Sigmoid colon (tissue), 7 donors: ENCODE data around the gene CENPP. TPM values are rescaled to one million over a fixed set of nuclear protein-coding genes. Genes with fewer than 3 reads are reported as not detected.

Source experiments
- DNase-seq: peaks from one replicate; pipeline ENCODE4 v3.0.0-alpha.2; 2019
- H3K27ac ChIP-seq, 4 donors: fragments of 200-600 bp; sonication (generic); one replicate each; pipeline ENCODE4 v1.5.1; 2016 to 2019; ENCODE audit warnings: mild to moderate bottlenecking in 1 of 4
- H3K27me3 ChIP-seq, 3 donors: fragments of 200-600 bp; sonication (generic); one replicate each; pipeline ENCODE4 v1.5.1; 2019; ENCODE audit warnings: mild to moderate bottlenecking in 1 of 3
- H3K36me3 ChIP-seq, 4 donors: fragments of 200-600 bp; sonication (generic); one replicate each; pipeline ENCODE4 v1.5.1; 2016 to 2019
- H3K4me1 ChIP-seq, 4 donors: fragments of 200-600 bp; sonication (generic); one replicate each; pipeline ENCODE4 v1.5.1; 2017 to 2019
- H3K4me3 ChIP-seq, 4 donors: fragments of 200-600 bp; sonication (generic); one replicate each; pipeline ENCODE4 v1.5.1; 2017 to 2019; ENCODE audit warnings: mild to moderate bottlenecking in 2 of 4, moderate library complexity in 1 of 4
- H3K9me3 ChIP-seq, 4 donors: fragments of 200-600 bp in 3 of 4; sonication (generic) in 3 of 4; one replicate each; pipeline versions ENCODE4 v1.5.1 to v1.6.1; 2013 to 2019
- CTCF ChIP-seq, 4 experiments: fragments of 450-650 bp in 3 of 4; fragments of 200-600 bp in 1 of 4; IDR thresholded peaks; one replicate each; pipeline ENCODE4 v1.5.1; 2016 to 2019; ENCODE audit warnings: antibody characterized with exemption in 4 of 4, mild to moderate bottlenecking in 3 of 4, moderate library complexity in 2 of 4
- EP300 ChIP-seq, 4 donors: sonication (generic); formaldehyde crosslinking; IDR thresholded peaks; one replicate each; pipeline ENCODE4 v1.6.1; 2017; ENCODE audit warnings: antibody characterized with exemption in 4 of 4
- POLR2A ChIP-seq, 2 donors: fragments of 450-650 bp; IDR thresholded peaks; one replicate each; pipeline ENCODE4 v1.6.1; 2016; ENCODE audit warnings: antibody characterized with exemption in 2 of 2, mild to moderate bottlenecking in 2 of 2, moderate library complexity in 2 of 2
- POLR2AphosphoS5 ChIP-seq, 4 donors: sonication (generic); formaldehyde crosslinking; IDR thresholded peaks; one replicate each; pipeline ENCODE4 v1.6.1; 2017; ENCODE audit warnings: antibody characterized with exemption in 4 of 4
- WGBS, 2 donors: extraction: QIAGEN DNeasy Blood & Tissue Kit; methylation state at CpG; one replicate each; pipeline ENCODE4 v1.1.7; 2013; 5-methylcytosine and 5-hydroxymethylcytosine counted together
- intact Hi-C: fragments of 100-400 bp; cut with DNase I; formaldehyde crosslinking; loops from one replicate; pipeline ENCODE4 v1.15.1; 2023
- polyA plus RNA-seq, 3 donors: library from polyadenylated mRNA; stranded (reverse); fragments of 200-250 nt; gene quantifications; one replicate each; pipeline ENCODE4 v1.2.3, GENCODE V29; 2013
- total RNA-seq, 4 donors: library from RNA; depleted of rRNA; stranded (reverse); fragments of >200 nt; gene quantifications; one replicate each; pipeline ENCODE4 v1.1.0, GENCODE V29; 2016
- donor health status: healthy with polysubstance abuse.
- donor health status: Bipolar disorder and iron deficiency.
- donor health status: healthy.

Gene CENPP
- total and polyA plus RNA-seq, 7 donors = 0.60 to 11.9 (median 2.4) TPM

- Histone ChIP-seq H3K9me3 (no peaks in the 10 kb centered on the region), H3K4me3 (no peak overlapping the region), H3K27me3 (no peaks in the 10 kb centered on the region), H3K36me3 (no peaks in the 10 kb centered on the region), H3K4me1 (peaks cover 0 to 32% (median 17%) of the 10 kb centered on the region in 4 donors), H3K27ac (no peak overlapping the region)
- TF ChIP-seq EP300 (IDR thresholded peaks at IDR 0.05) (no peak), POLR2AphosphoS5 (IDR thresholded peaks at IDR 0.05) (no peak), CTCF (IDR thresholded peaks at IDR 0.05) (no peak), POLR2A (IDR thresholded peaks at IDR 0.05) (no peak)
- intact Hi-C loops = no loop called here
- 73 to 74% methylated on average over 3 of the region's 3 CpGs for WGBS, 2 donors
- no peak for DNase-seq
Observed at GRCh38 chr9:92513349-92513748, 187.6 kb downstream of the CENPP start.

GRCh38 chr9:92514635-92515034 is 188.9 kb downstream of the CENPP start:
- no peak for DNase-seq
- Histone ChIP-seq H3K27ac (no peak overlapping the region), H3K9me3 (no peaks in the 10 kb centered on the region), H3K4me1 (peaks cover 0 to 23% (median 12%) of the 10 kb centered on the region in 4 donors), H3K27me3 (no peaks in the 10 kb centered on the region), H3K4me3 (no peak overlapping the region), H3K36me3 (no peaks in the 10 kb centered on the region)
- intact Hi-C loops = no loop called here
- 93 to 94% methylated on average over 10 of the region's 10 CpGs for WGBS, 2 donors
- TF ChIP-seq CTCF (IDR thresholded peaks at IDR 0.05) (no peak), POLR2A (IDR thresholded peaks at IDR 0.05) (no peak), EP300 (IDR thresholded peaks at IDR 0.05) (no peak)

GRCh38 chr9:92516521-92516920 is 190.8 kb downstream of the CENPP start:
- Histone ChIP-seq H3K9me3 (no peaks in the 10 kb centered on the region), H3K4me1 (peaks cover 0 to 23% (median 12%) of the 10 kb centered on the region in 4 donors), H3K27ac (no peak overlapping the region), H3K4me3 (no peak overlapping the region), H3K36me3 (no peaks in the 10 kb centered on the region), H3K27me3 (no peaks in the 10 kb centered on the region)
- DNase-seq = no peak
- 97 to 99% methylated on average over 1 of the region's 1 CpG for WGBS, 2 donors
- intact Hi-C loops = no loop called here
- TF ChIP-seq EP300 (IDR thresholded peaks at IDR 0.05) = no peak
- no peak for TF ChIP-seq POLR2A (IDR thresholded peaks at IDR 0.05)
- no peak for TF ChIP-seq CTCF (IDR thresholded peaks at IDR 0.05)
- no peak for TF ChIP-seq POLR2AphosphoS5 (IDR thresholded peaks at IDR 0.05)

GRCh38 chr9:92517046-92517445 is 191.3 kb downstream of the CENPP start:
- Histone ChIP-seq H3K4me3 (no peak overlapping the region), H3K27ac (no peak overlapping the region), H3K27me3 (no peaks in the 10 kb centered on the region), H3K4me1 (peaks cover 0 to 19% (median 10%) of the 10 kb centered on the region in 4 donors), H3K36me3 (no peaks in the 10 kb centered on the region), H3K9me3 (no peaks in the 10 kb centered on the region)
- 80 to 83% methylated on average over 3 of the region's 3 CpGs for WGBS, 2 donors
- TF ChIP-seq POLR2AphosphoS5 (IDR thresholded peaks at IDR 0.05) (no peak), POLR2A (IDR thresholded peaks at IDR 0.05) (no peak), CTCF (IDR thresholded peaks at IDR 0.05) (no peak), EP300 (IDR thresholded peaks at IDR 0.05) (no peak)
- no peak for DNase-seq
- intact Hi-C loops = no loop called here

- TF ChIP-seq POLR2A (IDR thresholded peaks at IDR 0.05) = no peak
- TF ChIP-seq CTCF (IDR thresholded peaks at IDR 0.05) = no peak
- no peak for TF ChIP-seq EP300 (IDR thresholded peaks at IDR 0.05)
- TF ChIP-seq POLR2AphosphoS5 (IDR thresholded peaks at IDR 0.05) = no peak
- intact Hi-C loops = no loop called here
- WGBS, 2 donors = 90 to 92% methylated on average over 4 of the region's 4 CpGs
- Histone ChIP-seq H3K27me3 (no peaks in the 10 kb centered on the region), H3K27ac (no peak overlapping the region), H3K36me3 (no peaks in the 10 kb centered on the region), H3K9me3 (no peaks in the 10 kb centered on the region), H3K4me1 (peaks cover 0 to 8% (median 2%) of the 10 kb centered on the region in 4 donors), H3K4me3 (no peak overlapping the region)
- DNase-seq = no peak
Observed at GRCh38 chr9:92518199-92518598, 192.4 kb downstream of the CENPP start.
